LNCAP (cell line): ENCODE results near the gene ESYT2.

Experiments
- CTCF ChIP-seq: fragments of 450-650 bp; IDR thresholded peaks from 2 replicates; pipeline ENCODE4 v1.5.1; 2017; ENCODE audit warnings: mild to moderate bottlenecking

The ESYT2 gene

DNA sequence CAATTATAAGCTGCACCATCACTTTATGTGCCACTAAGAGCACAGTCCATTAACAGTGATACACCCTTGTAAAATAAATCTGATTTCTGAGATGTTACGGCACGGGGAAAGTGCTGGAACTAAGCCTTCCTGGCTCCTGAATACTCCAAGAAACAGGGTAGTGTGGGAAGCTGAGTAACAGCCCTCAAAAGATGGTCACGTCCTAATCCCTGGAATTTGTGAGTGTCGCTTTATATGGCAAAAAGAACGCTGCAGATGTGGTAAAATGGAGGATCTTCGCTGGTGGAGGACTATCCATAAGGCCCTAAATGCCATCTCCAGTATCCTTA, 13.5 kb downstream of the ESYT2 start:
- no peak for TF ChIP-seq CTCF

DNA sequence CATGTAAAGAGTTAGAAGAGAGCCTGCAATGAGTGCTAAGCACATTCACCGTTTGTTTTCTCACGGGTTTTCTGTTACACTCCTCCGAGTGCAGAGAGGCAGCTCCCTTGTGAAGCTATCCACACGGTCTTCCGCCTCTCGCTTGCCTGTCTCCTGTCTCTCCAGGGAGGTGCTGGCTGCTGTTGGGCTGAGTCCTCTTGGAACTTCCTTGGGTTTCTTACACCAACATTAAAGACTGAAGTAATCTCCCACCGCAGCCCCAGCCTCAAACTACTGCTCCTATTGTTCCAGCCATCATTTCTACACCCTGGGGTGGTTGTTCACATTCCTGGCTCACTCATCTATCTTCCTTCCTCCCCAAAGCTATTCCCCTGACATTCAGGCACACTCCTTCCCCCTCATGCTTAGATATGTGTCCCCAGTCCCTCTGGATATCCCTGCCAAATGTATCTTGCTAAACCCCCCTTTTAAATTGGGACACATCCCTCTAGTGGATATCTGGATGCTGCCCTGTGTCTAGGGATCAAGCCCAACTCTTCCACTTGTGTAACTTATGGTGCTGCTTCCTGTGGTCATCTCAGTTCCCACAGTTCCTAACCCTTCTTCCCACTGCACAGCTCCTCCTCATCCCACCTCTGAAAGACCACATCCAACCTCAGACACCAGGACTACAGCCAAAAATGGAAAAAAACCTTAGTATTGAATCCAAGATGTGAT, 14.1 kb downstream of the ESYT2 start:
- TF ChIP-seq CTCF = no peak

GRCh38 chr7:158814637-158815036, 14.7 kb downstream of the ESYT2 start:
- TF ChIP-seq CTCF = no peak

- no peak for TF ChIP-seq CTCF
These were observed 16.6 kb downstream of the ESYT2 start for GRCh38 chr7:158812684-158813083.

GRCh38 chr7:158811894-158812293, 17.4 kb downstream of the ESYT2 start:
- TF ChIP-seq CTCF = no peak

DNA sequence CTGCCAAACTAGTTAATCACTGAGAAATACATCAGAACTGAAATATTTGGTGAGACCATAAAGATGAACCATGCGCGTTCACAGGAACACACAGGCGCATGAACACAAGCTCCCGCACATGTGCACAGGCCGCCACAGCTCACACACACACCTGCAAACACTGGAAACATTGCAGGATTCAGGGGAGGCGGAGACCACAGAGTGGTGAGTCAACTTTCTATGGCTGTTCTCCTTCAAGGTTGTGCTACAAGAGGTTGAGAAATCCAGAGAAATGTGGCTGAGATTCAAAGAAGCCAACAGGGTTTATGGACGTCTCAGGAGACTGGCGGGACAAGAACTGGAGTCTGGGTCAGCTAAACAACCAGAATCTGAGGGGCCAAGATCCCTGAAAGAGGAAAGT, 17.8 kb downstream of the ESYT2 start:
- TF ChIP-seq CTCF = no peak

GRCh38 chr7:158810846-158811245, 18.5 kb downstream of the ESYT2 start:
- TF ChIP-seq CTCF = no peak

- no peak for TF ChIP-seq CTCF
These were observed 19.7 kb downstream of the ESYT2 start for GRCh38 chr7:158809596-158809995.
